Lower leg skin (tissue), 4 donors: Measurements from ENCODE around the gene ARPC2. TPM values are rescaled to one million over a fixed set of nuclear protein-coding genes. Genes with fewer than 3 reads are reported as not detected.
"Not testable (repeated sequence)": the region's sequence is repeated elsewhere in the genome, so short reads cannot be mapped to it uniquely, and the experiment has no call there.

Experiments used
- DNase-seq, 2 donors: peaks; one replicate each; pipeline ENCODE4 v3.0.0-alpha.2; 2019; ENCODE audit warnings: low spot score in 2 of 2
- H3K4me3 ChIP-seq: fragments of 200-600 bp; sonication (generic); 2 replicates; pipeline ENCODE4 v1.5.1; 2017; ENCODE audit warnings: mild to moderate bottlenecking, low read depth; ENCODE audit not compliant: poor library complexity, severe bottlenecking
- CTCF ChIP-seq, 3 donors: fragments of 450-650 bp; IDR thresholded peaks; one replicate each; pipeline ENCODE4 v1.5.1; 2016; ENCODE audit warnings: antibody characterized with exemption in 3 of 3, mild to moderate bottlenecking in 3 of 3, moderate library complexity in 2 of 3
- POLR2A ChIP-seq, 2 donors: fragments of 450-650 bp; IDR thresholded peaks; one replicate each; pipeline ENCODE4 v1.6.1; 2016 to 2017; ENCODE audit warnings: antibody characterized with exemption in 2 of 2, mild to moderate bottlenecking in 1 of 2, moderate library complexity in 1 of 2
- WGBS, 2 donors: methylation state at CpG; one replicate each; pipeline ENCODE4 v1.1.5; 2018; 5-methylcytosine and 5-hydroxymethylcytosine counted together
- intact Hi-C: fragments of 100-400 bp; cut with DNase I; formaldehyde crosslinking; loops from one replicate; pipeline ENCODE4 v1.15.0; 2023; ENCODE audit warnings: low total_unique reads
- total RNA-seq, 4 donors: library from RNA; depleted of rRNA; stranded (reverse); fragments of >200 nt; gene quantifications; one replicate each; pipeline ENCODE4 v1.1.0, GENCODE V29; 2016

Gene ARPC2
- total RNA-seq = 100 to 1,000 TPM; 233 to 344 (median 300) TPM

- peak within 1 kb of the TSS; percentile 99 for H3K4me3 ChIP-seq
- TF ChIP-seq POLR2A (IDR thresholded peaks at IDR 0.05) = peak in 1 of 2 donors; percentile 71
- TF ChIP-seq CTCF (IDR thresholded peaks at IDR 0.05) = peak in 1 of 3 donors; percentile 48
- DNase-seq = peak; percentile 92 to 99
- 0% methylated on average over 24 to 34 of the region's 60 CpGs for WGBS, 2 donors
- intact Hi-C loops = no loop called here
These were observed at the start of gene ARPC2 for GRCh38 chr2:218216674-218217359. ARPC2 (plus strand) TSS chr2:218217189; CDS start chr2:218217471, 282 bp downstream.

- no peak overlapping the region for H3K4me3 ChIP-seq
- TF ChIP-seq CTCF (IDR thresholded peaks at IDR 0.05) = no peak
- TF ChIP-seq POLR2A (IDR thresholded peaks at IDR 0.05) = no peak
- intact Hi-C loops = no loop called here
- no peak for DNase-seq
- WGBS, 2 donors = 34 to 50% methylated on average over 1 of the region's 1 CpG
These were observed 49.0 kb upstream of the ARPC2 start for GRCh38 chr2:218168016-218168415.

- no peak overlapping the region for H3K4me3 ChIP-seq
- intact Hi-C loops = no loop called here
- no peak for TF ChIP-seq POLR2A (IDR thresholded peaks at IDR 0.05)
- no peak for TF ChIP-seq CTCF (IDR thresholded peaks at IDR 0.05)
- no peak for DNase-seq
- WGBS, 2 donors = 57 to 61% methylated on average over 9 of the region's 9 CpGs
These were observed 48.1 kb upstream of the ARPC2 start for GRCh38 chr2:218168635-218169462.

GRCh38 chr2:218169757-218170546 is 47.0 kb upstream of the ARPC2 start:
- DNase-seq = no peak

GRCh38 chr2:218171744-218172143 is 45.2 kb upstream of the ARPC2 start:
- intact Hi-C loops, DNase-seq, H3K4me3 ChIP-seq: not testable (repeated sequence)
- 83 to 89% methylated on average over 3 of the region's 3 CpGs for WGBS, 2 donors

More at GRCh38 chr2:218169757-218170546, 47.0 kb upstream of the ARPC2 start:
- WGBS, 2 donors = 62 to 67% methylated on average over 5 of the region's 5 CpGs
- intact Hi-C loops = no loop called here
- H3K4me3 ChIP-seq = no peak overlapping the region
- no peak for TF ChIP-seq POLR2A (IDR thresholded peaks at IDR 0.05)
- no peak for TF ChIP-seq CTCF (IDR thresholded peaks at IDR 0.05)

- intact Hi-C loops = no loop called here
- no peak for DNase-seq
- no peak overlapping the region for H3K4me3 ChIP-seq
- WGBS, 2 donors = 82% methylated on average over 2 of the region's 2 CpGs
- TF ChIP-seq CTCF (IDR thresholded peaks at IDR 0.05) (no peak), POLR2A (IDR thresholded peaks at IDR 0.05) (no peak)
These were observed 44.1 kb upstream of the ARPC2 start for GRCh38 chr2:218172845-218173244.
